HepG2 (cell line): Measurements from ENCODE around the gene ETNK1. TPM values are rescaled to one million over a fixed set of nuclear protein-coding genes. Genes with fewer than 3 reads are reported as not detected.
"Not testable (repeated sequence)": the region's sequence is repeated elsewhere in the genome, so short reads cannot be mapped to it uniquely, and the experiment has no call there.

Experiments used
- ATAC-seq: fragments of 200-7000 bp; cut with Tn5 transposase; 3 replicates; pipeline ENCODE4 v1.9.1; 2020; ENCODE audit warnings: mild to moderate bottlenecking, moderate library complexity
- BruUV-seq: library from RNA; stranded (reverse); fragments of 400-500 nt; replicated peaks from 2 replicates; lab custom pipeline; 2021; lab: Mats Ljungman, UMichigan
- CTCF ChIA-PET: fragments of 300-600 bp; formaldehyde crosslinking; extraction: SDS; loops from one replicate; lab custom pipeline; 2021; ENCODE audit warnings: low total read pairs, inconsistent platforms, low intra/inter-chr PET ratio; lab: Yijun Ruan, JAX
- POLR2A ChIA-PET: fragments of 350-600 bp; sonication (Branson Sonifier 250); formaldehyde crosslinking; loops from one replicate; lab custom pipeline; 2020; ENCODE audit warnings: antibody characterized with exemption, inconsistent platforms; lab: Yijun Ruan, JAX
- DNase-seq: peaks from one replicate; pipeline ENCODE4 v3.0.0-alpha.2; 2015; ENCODE audit warnings: low spot score
- FAIRE-seq: peaks from 3 replicates; lab custom pipeline; 2011; peaks lifted over from hg19 to GRCh38; lab: Jason Lieb, UNC
- H2AFZ ChIP-seq: one replicate; pipeline ENCODE4 v1.6.1; 2011; ENCODE audit warnings: low read length, inconsistent platforms
- H3K27ac ChIP-seq: fragments of 300-600 bp; 3 replicates; pipeline ENCODE4 v1.8.0; 2011; ENCODE audit warnings: mixed run types, mild to moderate bottlenecking, mixed read lengths, low read length, inconsistent platforms; ENCODE audit not compliant: insufficient read depth; ENCODE audit errors: extremely low read length
- H3K27me3 ChIP-seq, 2 experiments: fragments of 200-600 bp in 1 of 2; 2 replicates in 1 of 2; 3 replicates in 1 of 2; pipeline versions ENCODE4 v1.6.0 to v1.8.0; 2011; ENCODE audit warnings: low read length in 2 of 2, mild to moderate bottlenecking in 2 of 2, moderate library complexity in 2 of 2, inconsistent platforms in 1 of 2; ENCODE audit not compliant: insufficient read depth in 2 of 2, control insufficient read depth in 1 of 2
- H3K36me3 ChIP-seq, 2 experiments: fragments of 200-600 bp in 1 of 2; replicated peaks in 1 of 2; 2 replicates in 1 of 2; 3 replicates in 1 of 2; pipeline versions ENCODE4 v1.5.1 to v1.8.0; 2011; ENCODE audit warnings: low read length in 2 of 2, inconsistent platforms in 1 of 2; ENCODE audit not compliant: insufficient read depth in 2 of 2, control insufficient read depth in 1 of 2
- H3K4me1 ChIP-seq: 2 replicates; pipeline ENCODE4 v1.5.1; 2012; ENCODE audit warnings: low read length, inconsistent platforms; ENCODE audit not compliant: insufficient read depth
- H3K4me2 ChIP-seq: 2 replicates; pipeline ENCODE4 v1.6.0; 2011; ENCODE audit warnings: low read depth, low read length, inconsistent platforms
- H3K4me3 ChIP-seq, 3 experiments: fragments of 200-600 bp in 1 of 3; sonication (generic), shearing (Covaris generic) in 1 of 3; replicated peaks in 1 of 3; 2 replicates each; pipeline ENCODE4 v1.5.1; 2011 to 2016; ENCODE audit warnings: low read length in 3 of 3, inconsistent platforms in 2 of 3, low read depth in 2 of 3, mild to moderate bottlenecking in 2 of 3, control low read depth in 1 of 3, mixed read lengths in 1 of 3; ENCODE audit not compliant: insufficient read depth in 1 of 3
- H3K79me2 ChIP-seq: one replicate; pipeline ENCODE4 v1.6.1; 2011; ENCODE audit warnings: low read length, inconsistent platforms; ENCODE audit not compliant: insufficient read depth
- H3K9ac ChIP-seq: 2 replicates; pipeline ENCODE4 v1.6.0; 2011; ENCODE audit warnings: mild to moderate bottlenecking, low read depth, low read length, inconsistent platforms; ENCODE audit not compliant: insufficient read depth
- H3K9me3 ChIP-seq: 2 replicates; pipeline ENCODE4 v1.5.1; 2012; ENCODE audit warnings: mild to moderate bottlenecking, low read length
- H4K20me1 ChIP-seq: 2 replicates; pipeline ENCODE4 v1.6.0; 2011; ENCODE audit warnings: inconsistent platforms, mild to moderate bottlenecking, low read length, moderate library complexity; ENCODE audit not compliant: insufficient read depth
- DR1 ChIP-seq: sonication (generic); formaldehyde crosslinking; IDR thresholded peaks from 2 replicates; pipeline ENCODE4 v1.8.0; 2021; ENCODE audit warnings: mild to moderate bottlenecking, missing genetic modification reagents, inconsistent platforms
- POGZ ChIP-seq: sonication (generic); formaldehyde crosslinking; IDR thresholded peaks from 2 replicates; pipeline ENCODE4 v1.4.0; 2020; ENCODE audit warnings: mild to moderate bottlenecking, missing genetic modification reagents
- POLR2AphosphoS5 ChIP-seq: IDR thresholded peaks from 2 replicates; pipeline ENCODE4 v1.6.1; 2012; ENCODE audit warnings: low read depth, low read length
- RFX3 ChIP-seq: IDR thresholded peaks from 2 replicates; pipeline ENCODE4 v1.6.1; 2016; ENCODE audit warnings: missing biosample characterization, missing genetic modification reagents
- ZNF674 ChIP-seq: sonication (generic); formaldehyde crosslinking; IDR thresholded peaks from 2 replicates; pipeline ENCODE4 v1.5.0; 2020; ENCODE audit warnings: low read depth, mild to moderate bottlenecking, missing genetic modification reagents
- WGBS: methylation state at CpG from one replicate; pipeline ENCODE4 v1.1.6; 2017; ENCODE audit warnings: low lambda C conversion rate; 5-methylcytosine and 5-hydroxymethylcytosine counted together
- in situ Hi-C: cut with HindIII; loops from 2 replicates; pipeline ENCODE4 v1.10.0; 2017; ENCODE audit warnings: low pct_unique_long_range_greater_than_20kb; ENCODE audit not compliant: extremely low pct_ligation_motif_present
- intact Hi-C: fragments of 100-400 bp; cut with micrococcal nuclease; formaldehyde crosslinking; loops from one replicate; pipeline ENCODE4 v1.10.0; 2022; ENCODE audit not compliant: unreplicated experiment
- polyA plus RNA-seq, 8 experiments: library from polyadenylated mRNA; depleted of rRNA in 3 of 8; stranded (reverse) in 7 of 8; unstranded in 1 of 8; fragments of >200 nt; fragmentation: Illumina TruSeq in 4 of 8; extraction: Trizol in 4 of 8; gene quantifications; 2 replicates each; pipeline versions ENCODE4 v1.2.1 to v1.2.3, GENCODE V29; 2011 to 2016; ENCODE audit warnings: low read depth in 4 of 8, missing spikeins in 1 of 8, mixed read lengths in 1 of 8; ENCODE audit not compliant: insufficient read depth in 1 of 8
- total RNA-seq, 5 experiments: library from RNA; depleted of rRNA; stranded (reverse); fragments of >200 nt; fragmentation: Illumina TruSeq; extraction: Trizol; gene quantifications; 2 replicates each; pipeline ENCODE4 v1.2.3, GENCODE V29; 2016; ENCODE audit warnings: low read depth in 1 of 5
- TF ChIP-seq, protein P1 (sequence below): fragments of 450-650 bp; IDR thresholded peaks from 2 replicates; pipeline ENCODE4 v1.6.1; 2016

The ETNK1 gene
- total and polyA plus RNA-seq, 2 of the 13 experiments (the other 11 are each of a cell fraction or from before 2014, with no cell fraction given) = 14.4 to 55.7 TPM

GRCh38 chr12:22593864-22594263 is 31.1 kb upstream of the ETNK1 start (continued):
- TF ChIP-seq DR1 (CRISPR knock-in tag) = no peak
- TF ChIP-seq POGZ (CRISPR knock-in tag) = no peak
- no peak for TF ChIP-seq ZNF674 (CRISPR knock-in tag)
- TF ChIP-seq POLR2AphosphoS5 = no peak
- no peak for TF ChIP-seq RFX3 (CRISPR knock-in tag)

DNA sequence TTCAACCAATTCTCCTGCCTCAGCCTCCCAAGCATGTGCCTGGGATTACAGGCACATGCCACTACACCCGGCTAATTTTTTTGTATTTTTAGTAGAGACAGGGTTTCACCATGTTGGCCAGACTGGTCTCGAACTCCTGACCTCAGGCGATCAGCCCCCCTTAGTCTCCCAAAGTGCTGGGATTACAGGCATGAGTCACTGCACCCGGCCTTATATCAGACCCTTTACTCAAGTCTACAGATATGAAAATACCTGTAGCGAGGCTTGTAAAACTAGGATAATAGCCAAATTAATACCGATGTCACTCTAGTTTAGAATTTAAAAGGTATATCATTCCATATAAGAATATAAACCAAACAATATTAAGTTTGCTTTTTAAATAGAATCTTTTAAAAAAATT is 27.4 kb upstream of the ETNK1 start:
- H4K20me1 ChIP-seq, FAIRE-seq, ATAC-seq, DNase-seq, H3K36me3 ChIP-seq, CTCF ChIA-PET, intact Hi-C loops, H2AFZ ChIP-seq, BruUV-seq, H3K9me3 ChIP-seq, H3K4me3 ChIP-seq, H3K9ac ChIP-seq, H3K27me3 ChIP-seq, in situ Hi-C loops, H3K4me2 ChIP-seq, H3K27ac ChIP-seq, H3K79me2 ChIP-seq: not testable (repeated sequence)
- 81% methylated on average over 6 of the region's 6 CpGs for WGBS
- POLR2A ChIA-PET = interaction anchor here (1.1 kb wide), 1 partner anchor 27 kb away, joined by 6 read pairs; the partner anchor contains the start of gene ETNK1
- TF ChIP-seq, protein P1, sequence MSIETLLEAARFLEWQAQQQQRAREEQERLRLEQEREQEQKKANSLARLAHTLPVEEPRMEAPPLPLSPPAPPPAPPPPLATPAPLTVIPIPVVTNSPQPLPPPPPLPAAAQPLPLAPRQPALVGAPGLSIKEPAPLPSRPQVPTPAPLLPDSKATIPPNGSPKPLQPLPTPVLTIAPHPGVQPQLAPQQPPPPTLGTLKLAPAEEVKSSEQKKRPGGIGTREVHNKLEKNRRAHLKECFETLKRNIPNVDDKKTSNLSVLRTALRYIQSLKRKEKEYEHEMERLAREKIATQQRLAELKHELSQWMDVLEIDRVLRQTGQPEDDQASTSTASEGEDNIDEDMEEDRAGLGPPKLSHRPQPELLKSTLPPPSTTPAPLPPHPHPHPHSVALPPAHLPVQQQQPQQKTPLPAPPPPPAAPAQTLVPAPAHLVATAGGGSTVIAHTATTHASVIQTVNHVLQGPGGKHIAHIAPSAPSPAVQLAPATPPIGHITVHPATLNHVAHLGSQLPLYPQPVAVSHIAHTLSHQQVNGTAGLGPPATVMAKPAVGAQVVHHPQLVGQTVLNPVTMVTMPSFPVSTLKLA = 0 out of 2 replicates have a peak, but pooled peaks have one; percentile 12
- peaks cover 12% of the 10 kb centered on the region for H3K4me1 ChIP-seq
